Measurements from ENCODE around the gene WDR45B.

DNA sequence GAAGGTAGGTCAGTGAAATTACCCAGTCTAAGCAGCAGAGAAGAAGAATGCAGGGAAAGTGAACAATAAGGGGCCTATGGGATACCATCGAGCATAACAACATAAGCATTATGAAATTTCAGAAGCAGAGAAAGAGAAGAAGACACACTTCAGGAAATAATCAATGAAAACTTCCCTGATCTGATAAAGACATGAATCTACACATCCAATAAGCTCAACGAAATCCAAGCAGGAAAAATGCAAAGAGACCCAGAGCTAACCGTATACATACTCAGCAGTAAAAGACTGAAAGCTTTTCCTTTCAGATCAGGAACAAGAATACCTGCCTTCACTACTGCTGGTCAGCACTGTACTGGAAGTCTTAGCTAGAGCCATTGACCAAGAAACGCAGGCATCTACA lies 38.6 kb downstream of the WDR45B start:
- TF ChIP-seq POLR2AphosphoS5 (IDR thresholded peaks at IDR 0.05) (no peak), EZH2 (IDR thresholded peaks at IDR 0.05; ENCODE audit: borderline replicate concordance, insufficient read depth, low read length, poor library complexity, severe bottlenecking) (no peak), MXI1 (conservative IDR thresholded peaks at IDR 0.05; ENCODE audit: poor library complexity, severe bottlenecking) (no peak)
- TF ChIP-seq, protein P1, sequence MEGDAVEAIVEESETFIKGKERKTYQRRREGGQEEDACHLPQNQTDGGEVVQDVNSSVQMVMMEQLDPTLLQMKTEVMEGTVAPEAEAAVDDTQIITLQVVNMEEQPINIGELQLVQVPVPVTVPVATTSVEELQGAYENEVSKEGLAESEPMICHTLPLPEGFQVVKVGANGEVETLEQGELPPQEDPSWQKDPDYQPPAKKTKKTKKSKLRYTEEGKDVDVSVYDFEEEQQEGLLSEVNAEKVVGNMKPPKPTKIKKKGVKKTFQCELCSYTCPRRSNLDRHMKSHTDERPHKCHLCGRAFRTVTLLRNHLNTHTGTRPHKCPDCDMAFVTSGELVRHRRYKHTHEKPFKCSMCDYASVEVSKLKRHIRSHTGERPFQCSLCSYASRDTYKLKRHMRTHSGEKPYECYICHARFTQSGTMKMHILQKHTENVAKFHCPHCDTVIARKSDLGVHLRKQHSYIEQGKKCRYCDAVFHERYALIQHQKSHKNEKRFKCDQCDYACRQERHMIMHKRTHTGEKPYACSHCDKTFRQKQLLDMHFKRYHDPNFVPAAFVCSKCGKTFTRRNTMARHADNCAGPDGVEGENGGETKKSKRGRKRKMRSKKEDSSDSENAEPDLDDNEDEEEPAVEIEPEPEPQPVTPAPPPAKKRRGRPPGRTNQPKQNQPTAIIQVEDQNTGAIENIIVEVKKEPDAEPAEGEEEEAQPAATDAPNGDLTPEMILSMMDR (IDR thresholded peaks at IDR 0.05; ENCODE audit: poor library complexity, severe bottlenecking), result no peak
